GM12864 (cell line): Measurements from ENCODE around the gene HGF.
"Not testable (repeated sequence)": the region's sequence is repeated elsewhere in the genome, so short reads cannot be mapped to it uniquely, and the experiment has no call there.

Source experiments
- DNase-seq: peaks from one replicate; pipeline ENCODE4 v3.0.0-alpha.2; 2011; ENCODE audit warnings: low read depth
- H3K4me3 ChIP-seq: 2 replicates; pipeline ENCODE4 v1.5.1; 2011; ENCODE audit warnings: mild to moderate bottlenecking, low read depth, low read length, control low read depth
- CTCF ChIP-seq: IDR thresholded peaks from 2 replicates; pipeline ENCODE4 v1.5.1; 2011; ENCODE audit warnings: low read depth, mild to moderate bottlenecking, moderate library complexity, low read length, control low read depth, inconsistent platforms; ENCODE audit errors: missing control alignments

Gene HGF

GRCh38 chr7:81769891-81770727, at the start of gene HGF:
Gene HGF, minus strand, starts transcription at chr7:81770047. Its CDS starts 76 bp downstream, at chr7:81769971.
- H3K4me3 ChIP-seq, result no peak within 1 kb of the TSS

GRCh38 chr7:81816312-81816711, 46.5 kb upstream of the HGF start:
- no peak for DNase-seq
- TF ChIP-seq CTCF, result no peak
- H3K4me3 ChIP-seq, result no peak overlapping the region

More at GRCh38 chr7:81769891-81770727, at the start of gene HGF:
- TF ChIP-seq CTCF, result no peak
- no peak for DNase-seq

- H3K4me3 ChIP-seq, result not testable (repeated sequence)
- peak; percentile 4 for DNase-seq
Observed at GRCh38 chr7:81812866-81813476, 43.1 kb upstream of the HGF start.

- no peak overlapping the region; the same call in 1 of the 2 replicates for H3K4me3 ChIP-seq
- no peak for TF ChIP-seq CTCF
- DNase-seq, result no peak
Observed at GRCh38 chr7:81811956-81812865, 42.4 kb upstream of the HGF start.

GRCh38 chr7:81810476-81811155, 40.8 kb upstream of the HGF start:
- no peak overlapping the region for H3K4me3 ChIP-seq
- TF ChIP-seq CTCF, result no peak
- DNase-seq, result no peak

GRCh38 chr7:81808310-81808709, 38.5 kb upstream of the HGF start:
- H3K4me3 ChIP-seq, DNase-seq: not testable (repeated sequence)

GRCh38 chr7:81803267-81803666, 33.4 kb upstream of the HGF start:
- H3K4me3 ChIP-seq, result no peak overlapping the region
- no peak for TF ChIP-seq CTCF
- no peak for DNase-seq
